ENCODE data around the gene TPMT.

The TPMT gene

DNA sequence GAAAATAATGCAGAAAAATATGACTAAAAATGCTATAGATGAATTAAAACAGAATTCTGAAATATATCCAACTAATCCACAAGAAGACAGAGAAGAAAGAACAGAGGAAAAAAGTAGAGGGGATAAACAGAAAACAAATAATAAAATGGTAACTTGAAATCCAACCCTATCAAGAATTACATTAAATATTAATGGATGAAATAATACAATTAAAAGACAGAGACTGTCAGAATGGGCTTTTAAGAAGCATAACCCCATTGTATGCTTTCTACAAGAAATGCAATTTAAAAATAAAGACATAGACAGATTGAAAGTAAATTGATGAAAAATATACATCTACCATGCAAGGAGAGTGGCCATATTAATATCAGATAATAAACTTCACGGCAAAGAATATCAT is 47.8 kb downstream of the TPMT start:
- no peak for DNase-seq

DNA sequence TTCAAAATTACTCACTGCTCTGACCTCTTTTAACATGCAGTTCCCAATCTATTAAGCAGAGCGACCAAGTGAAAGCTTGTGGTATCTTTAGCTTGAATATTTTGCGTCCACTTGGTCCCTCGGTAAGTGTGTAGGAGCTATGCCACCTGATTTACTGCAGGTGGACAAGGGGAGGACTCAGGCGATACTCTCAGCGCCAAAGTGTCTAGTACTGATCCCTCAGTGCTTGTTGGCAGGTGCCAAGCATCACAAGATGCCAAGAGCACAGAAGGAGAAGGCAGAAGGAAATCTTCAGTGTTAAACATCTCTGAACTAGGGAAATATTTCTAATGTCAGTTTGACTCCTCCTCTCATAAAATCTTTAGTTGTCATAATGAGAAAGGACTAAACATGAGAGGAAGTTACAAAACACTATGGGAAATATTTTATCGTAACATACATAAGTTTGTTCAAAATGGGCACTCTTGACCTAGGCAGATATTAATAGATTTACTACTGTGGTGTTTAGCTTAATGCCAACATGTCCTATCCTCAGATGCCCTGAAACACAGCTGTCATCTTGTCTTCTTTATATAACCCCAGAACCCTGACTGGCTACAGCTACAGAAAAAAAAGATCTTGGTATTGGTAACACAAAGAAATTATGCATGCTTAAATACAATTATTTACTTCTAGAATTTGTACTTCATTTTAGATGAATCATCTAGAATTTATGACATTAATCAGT is 51.9 kb downstream of the TPMT start:
- no peak for DNase-seq

DNA sequence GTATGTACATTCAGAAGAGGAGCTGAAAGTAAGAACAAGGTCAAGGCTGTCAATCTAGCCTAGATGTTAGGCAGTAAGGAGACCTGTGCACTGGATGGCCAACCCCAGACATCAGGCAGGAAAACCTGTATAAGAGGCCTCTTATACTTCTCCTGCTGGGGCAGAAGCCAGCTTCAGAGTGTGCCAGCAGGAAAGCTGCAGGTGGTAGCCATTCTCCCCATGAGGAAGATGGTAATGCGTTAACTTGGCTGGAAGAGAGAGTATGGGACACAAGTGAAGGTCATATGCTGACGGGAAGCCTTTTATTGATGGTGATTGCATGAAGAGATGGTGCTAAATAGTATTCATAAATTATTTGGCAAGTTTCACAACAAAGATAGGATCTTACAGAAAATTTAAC is 53.0 kb downstream of the TPMT start:
- DNase-seq, result no peak

DNA sequence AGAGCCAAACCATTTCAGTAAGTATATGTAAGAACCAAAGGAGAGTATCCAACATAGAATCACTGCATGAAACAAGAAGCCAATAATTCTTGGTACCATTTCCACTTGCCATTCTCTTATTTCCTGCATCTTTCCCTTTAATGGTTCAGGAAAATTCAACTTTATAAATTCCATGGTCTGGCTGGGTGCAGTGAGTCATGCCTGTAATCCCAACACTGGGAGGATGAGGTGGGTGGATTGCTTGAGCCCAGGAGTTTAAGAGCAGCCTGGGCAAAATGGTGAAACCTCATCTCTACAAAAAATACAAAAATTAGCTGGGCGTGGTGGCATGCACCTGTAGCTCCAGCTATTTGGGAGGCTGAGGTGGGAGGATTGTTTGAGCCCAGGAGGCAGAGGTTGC is 53.6 kb downstream of the TPMT start:
- no peak for DNase-seq

DNA sequence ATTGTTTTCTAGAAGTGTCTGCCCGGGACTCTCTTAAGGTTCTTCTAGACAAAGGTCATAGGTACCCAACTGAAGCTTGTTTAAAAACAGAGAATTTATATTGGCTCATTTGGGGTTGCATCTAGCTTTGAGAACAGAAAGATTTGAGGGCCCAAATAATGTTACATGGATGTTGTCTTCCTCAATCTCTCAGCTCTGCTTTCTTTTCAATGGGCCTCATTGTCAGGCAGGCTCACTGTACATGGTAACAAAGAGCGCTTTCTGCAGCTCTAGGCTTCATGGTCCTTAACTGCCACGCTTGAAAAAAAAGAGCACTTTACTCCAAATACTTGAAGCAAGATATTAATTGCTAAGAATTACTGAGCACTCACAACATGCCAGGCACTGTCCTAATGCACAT is 54.6 kb downstream of the TPMT start:
- no peak for DNase-seq

DNA sequence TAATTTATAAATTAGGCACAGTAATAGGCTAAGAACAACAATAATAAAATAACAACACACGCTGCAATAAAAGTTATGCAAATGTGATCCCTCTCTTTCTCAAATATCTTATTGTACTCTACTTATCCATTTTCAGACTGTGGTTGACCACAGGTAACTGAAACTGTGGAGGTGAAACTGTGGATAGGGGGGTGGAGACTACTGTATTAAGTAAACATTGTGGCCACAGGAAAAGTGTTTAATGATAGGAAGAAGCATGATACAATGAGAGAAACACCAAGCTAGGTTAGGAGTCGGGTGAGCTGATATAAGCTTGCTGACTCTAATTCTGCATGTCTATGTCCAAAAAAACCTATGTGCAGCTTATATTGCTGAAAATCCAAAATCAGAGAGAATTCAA is 55.4 kb downstream of the TPMT start:
- DNase-seq, result no peak

DNA sequence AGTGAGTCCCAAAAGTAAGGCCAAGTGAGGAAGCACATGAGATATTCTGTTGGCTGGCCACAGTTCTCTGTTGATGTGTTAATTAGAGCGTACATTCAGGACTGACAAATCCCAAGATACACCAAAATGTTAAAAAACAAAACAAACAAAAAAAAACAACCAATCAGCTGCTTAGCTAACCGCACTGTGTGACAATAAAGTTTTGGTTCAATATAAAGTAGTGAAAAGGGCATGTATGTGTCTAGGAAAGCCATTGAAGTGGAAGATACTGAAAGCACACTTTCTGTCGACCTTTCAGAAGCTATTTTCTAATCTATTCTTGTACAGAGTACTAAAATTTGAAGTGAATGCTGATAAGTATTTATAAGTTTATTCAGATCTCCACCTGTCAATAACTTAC is 58.5 kb downstream of the TPMT start:
- DNase-seq, result no peak

DNA sequence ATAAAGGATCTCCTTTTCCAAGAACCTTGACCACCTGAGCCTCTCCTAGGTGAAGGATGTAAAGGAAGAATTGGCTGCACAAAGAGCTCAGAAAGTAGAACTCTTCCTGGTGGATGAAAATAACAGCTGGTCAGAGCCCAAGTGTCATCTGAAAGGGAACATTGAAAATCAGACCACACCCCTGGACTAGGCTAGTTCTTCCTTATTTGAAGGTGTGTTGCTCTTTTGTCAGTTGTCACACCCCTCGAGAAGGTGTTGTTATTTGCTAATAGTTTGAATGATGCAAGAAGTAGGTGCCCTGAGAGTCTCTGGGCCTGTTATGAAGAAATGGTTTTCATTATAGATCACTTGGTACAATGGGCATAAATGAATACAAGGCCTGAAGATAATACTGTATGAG is 63.5 kb downstream of the TPMT start:
- no peak for DNase-seq

DNA sequence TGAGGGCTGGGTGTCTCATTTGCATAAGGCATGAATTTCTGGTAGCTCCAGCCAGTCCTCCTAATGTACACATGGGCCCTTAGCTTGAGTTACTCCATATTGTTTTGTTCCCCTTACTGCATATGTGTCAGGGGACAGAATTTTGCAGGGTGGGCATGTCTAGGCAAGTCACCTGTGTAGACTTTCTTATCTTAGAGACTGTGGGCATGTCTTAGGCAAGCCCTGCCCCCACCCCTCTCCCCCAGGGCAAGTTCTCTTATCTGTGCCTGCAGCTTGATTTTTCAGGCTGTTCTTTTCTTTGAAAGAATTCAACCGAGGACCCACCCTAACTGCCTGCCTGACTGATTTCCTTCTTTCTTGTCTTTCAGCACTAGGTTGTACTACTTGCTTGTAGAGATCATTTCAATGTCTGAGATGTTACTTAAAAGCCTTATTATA is 64.5 kb downstream of the TPMT start:
- no peak for DNase-seq

DNA sequence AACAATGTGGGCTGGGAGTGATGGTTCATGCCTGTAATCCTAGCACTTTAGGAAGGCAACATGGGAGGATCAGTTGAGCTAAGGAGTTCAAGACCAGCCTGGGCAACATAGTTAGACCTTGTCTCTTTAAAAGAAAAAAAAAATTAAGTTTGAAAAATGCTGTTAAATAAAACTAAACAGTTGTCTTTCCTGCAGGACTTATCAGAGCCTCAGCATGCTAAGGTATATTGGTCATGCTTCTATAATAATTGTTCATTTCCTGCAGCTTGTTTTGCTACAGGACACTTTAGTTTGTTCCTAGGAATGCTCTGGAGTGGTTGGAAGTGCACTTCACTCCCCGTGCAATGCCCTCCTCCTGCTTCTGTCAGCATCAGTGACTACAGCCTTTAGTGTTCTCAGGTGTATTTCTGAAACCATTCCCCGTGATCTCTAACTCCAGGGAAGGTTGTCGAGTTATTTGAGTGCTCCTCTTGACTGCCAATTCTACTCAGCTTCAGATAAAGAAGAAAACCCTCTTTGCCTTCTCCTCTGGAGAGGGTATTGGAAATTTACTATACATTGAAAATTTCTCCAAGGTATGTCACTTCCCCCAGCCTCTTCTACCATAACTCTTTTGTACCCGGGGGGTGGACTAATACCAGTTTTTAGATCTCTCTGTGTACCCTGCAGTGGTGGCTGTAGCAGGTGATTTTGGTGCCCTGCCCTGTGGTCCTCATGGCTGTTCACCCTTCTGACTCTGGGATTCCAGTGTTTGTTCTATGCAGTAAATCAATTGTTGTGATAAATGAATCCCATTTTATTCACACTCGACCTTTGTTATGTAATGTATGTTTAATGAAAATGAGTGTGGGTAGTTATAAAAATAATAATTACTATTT is 66.2 kb downstream of the TPMT start:
- DNase-seq, result no peak

DNA sequence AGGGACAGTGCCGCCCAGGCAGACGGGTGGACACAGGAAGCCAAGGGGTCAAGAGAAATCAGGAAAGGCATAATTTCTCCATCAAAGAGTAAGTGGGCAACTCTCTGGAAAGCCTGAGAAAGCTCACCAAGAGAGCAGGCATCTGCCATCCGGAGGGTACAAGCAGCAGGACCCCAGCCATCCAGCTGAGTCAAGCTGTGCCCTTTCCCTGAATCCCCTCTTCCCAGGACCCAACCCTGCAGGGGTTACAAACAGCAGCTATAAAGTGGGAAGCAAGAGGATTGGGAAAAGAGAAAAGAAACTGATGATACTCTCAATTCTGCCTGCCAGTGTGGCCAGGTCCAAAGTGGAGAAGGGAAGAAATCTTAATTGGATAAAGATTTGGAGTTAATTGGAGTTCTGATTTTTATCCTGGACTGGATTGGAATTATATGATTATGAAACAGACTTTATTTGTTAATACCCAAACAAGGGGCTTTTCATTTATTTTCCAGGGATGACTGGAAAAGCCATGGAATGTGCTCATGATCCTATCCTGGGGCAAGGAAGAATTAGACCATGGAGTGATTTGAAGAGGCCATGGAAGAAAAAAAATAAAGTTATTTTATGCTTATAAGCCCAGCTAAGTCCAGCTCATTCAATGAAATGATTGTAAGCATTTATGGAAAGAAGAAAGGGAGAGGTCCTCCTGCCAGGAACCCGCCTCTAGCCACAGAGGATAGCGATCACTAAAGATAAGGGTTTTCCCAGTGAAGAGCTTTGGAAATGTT is 67.3 kb downstream of the TPMT start:
- DNase-seq, result no peak

DNA sequence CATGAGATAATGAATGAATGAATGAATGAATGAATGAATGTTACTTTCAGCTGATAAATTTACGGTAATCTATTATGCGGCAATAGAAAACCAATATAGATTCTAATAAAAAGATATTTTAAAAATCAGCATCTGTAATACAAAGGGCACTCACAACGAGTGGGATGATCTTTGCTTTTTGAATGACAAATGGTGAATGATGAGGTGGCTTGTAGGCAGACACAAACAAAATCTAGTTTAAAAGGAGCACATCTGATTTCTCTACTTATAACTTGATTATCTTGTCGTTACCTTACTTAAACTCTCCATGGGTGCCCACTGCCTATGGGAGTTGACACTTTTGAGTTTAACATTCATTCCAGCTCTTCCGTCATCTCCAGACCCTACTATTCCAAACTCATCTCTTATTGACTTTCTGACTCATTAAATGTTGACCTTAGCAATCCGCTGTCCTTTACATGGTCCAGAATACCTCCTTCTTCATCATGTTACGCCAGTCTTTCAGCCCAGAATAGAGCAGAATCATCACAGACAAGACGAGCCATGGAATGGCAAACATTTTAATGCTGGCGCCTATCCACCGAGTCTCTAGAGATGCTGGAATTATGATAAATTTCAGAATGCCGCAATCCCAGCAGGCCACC is 73.7 kb downstream of the TPMT start:
- no peak for DNase-seq

DNA sequence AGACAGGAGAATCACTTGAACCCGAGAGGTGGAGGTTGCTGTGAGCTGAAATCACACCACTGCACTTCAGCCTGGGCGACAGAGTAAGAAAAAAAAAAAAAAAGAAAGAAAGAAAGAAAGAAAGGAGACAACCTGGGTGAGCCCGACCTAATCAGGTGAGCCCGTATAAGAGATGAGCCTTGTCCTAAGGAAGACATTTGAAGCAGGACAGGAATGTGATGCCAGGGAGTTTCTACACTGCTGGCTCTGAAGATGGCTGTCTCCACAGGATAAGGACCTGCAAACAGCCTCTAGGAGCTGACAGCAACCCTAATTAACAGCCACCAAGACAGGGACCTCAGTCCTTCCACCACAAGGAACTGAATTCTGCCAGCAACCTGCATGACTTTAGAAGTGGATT is 74.3 kb downstream of the TPMT start:
- no peak for DNase-seq

DNA sequence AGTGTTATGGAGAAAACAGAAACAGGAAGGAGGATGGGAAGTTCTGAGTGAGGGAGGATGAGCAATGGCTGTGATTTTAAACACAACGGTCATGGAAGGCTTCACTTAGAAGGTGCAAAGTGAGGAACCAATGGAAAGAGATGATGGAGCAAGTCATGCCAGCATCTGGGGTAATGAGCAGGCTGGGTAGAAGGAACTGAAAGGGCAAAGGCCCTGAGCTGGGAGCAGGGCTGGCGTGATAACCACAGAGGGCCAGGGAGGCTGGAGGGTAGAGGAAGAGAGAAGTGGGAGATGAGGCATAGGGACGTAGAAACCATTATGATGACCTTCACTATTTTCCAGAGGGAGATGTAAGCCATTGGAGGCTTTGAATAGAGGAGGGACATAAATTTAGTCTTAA is 76.0 kb downstream of the TPMT start:
- DNase-seq, result no peak

Measured in CD4-positive, alpha-beta T cell treated with Interleukin-10 for 1 hour (primary cell).